ENCODE data around the gene LIPT2.

Gene LIPT2

GRCh38 chr11:74466916-74467885 is 26.3 kb downstream of the LIPT2 start, which contains the start of gene KCNE3:
TSS of gene KCNE3 (minus strand) at chr11:74467549. CDS start at chr11:74457563, 9,986 bp downstream.
- no peak for DNase-seq (ENCODE audit: low read depth in 1 of 2, low spot score in 1 of 2)

DNA sequence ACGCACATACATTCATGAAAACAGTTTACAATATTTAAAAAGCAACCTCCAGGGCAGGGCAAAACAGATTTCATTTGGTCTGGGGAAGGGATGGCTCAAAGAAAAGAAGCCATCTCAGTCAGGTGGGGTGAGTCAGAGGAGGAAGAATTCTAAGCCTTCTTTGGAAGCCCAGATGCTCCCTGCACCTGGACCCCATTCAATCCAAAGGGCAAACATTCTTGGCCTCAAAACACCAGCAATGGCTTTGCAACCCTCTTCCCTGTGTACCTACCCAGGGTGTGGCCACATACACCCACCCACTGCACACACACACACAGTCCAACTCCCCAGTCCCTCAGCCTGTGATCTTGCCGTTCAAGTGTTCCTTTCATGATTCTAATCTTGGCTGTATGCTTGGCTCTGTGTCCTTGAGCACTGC is 28.2 kb downstream of the LIPT2 start:
- no peak for DNase-seq (ENCODE audit: low read depth in 1 of 2, low spot score in 1 of 2)

DNA sequence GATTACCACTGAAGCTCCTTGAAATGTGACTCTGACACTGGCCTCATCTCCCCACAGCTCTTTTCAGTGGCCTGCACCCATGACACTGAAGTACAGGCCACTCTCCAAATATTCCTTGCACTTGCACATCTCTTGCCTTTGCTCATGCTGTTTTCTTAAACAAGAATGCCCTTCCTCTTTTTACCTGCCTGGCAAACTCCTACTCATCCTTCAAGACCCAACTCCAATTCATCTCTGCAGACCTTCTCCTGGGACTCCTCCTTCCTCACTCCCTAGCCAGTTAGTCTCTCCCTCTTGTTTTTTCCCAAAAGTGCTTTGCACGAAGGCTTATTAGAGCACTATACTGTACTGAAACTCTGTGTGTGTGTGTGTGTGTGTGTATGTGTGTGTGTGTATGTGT is 28.8 kb downstream of the LIPT2 start:
- no peak for DNase-seq (ENCODE audit: low read depth in 1 of 2, low spot score in 1 of 2)

GRCh38 chr11:74463216-74463615 is 30.3 kb downstream of the LIPT2 start:
- DNase-seq (ENCODE audit: low read depth in 1 of 2, low spot score in 1 of 2): no peak

DNA sequence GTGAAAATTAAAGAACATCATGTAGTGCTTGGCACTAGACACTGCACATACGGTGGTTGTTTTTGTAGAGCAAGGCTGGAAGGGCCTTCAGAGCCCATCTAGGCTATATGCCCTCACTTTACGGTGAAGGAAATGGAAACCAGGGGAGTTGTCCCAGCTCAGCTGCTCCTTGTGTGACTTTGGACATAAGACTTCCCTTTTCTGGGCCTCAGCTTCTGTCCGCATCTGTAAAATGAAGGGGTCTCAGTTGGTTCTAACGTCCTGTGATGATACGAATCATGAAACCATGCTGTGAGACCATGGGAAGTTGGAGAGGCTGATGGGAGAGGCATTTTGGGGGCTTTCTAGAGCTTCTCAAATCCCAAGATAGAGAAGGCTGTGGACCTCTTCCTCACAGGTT is 30.9 kb downstream of the LIPT2 start:
- DNase-seq (ENCODE audit: low read depth in 1 of 2, low spot score in 1 of 2): no peak

GRCh38 chr11:74462009-74462408 is 31.5 kb downstream of the LIPT2 start:
- DNase-seq (ENCODE audit: low read depth in 1 of 2, low spot score in 1 of 2): no peak

DNA sequence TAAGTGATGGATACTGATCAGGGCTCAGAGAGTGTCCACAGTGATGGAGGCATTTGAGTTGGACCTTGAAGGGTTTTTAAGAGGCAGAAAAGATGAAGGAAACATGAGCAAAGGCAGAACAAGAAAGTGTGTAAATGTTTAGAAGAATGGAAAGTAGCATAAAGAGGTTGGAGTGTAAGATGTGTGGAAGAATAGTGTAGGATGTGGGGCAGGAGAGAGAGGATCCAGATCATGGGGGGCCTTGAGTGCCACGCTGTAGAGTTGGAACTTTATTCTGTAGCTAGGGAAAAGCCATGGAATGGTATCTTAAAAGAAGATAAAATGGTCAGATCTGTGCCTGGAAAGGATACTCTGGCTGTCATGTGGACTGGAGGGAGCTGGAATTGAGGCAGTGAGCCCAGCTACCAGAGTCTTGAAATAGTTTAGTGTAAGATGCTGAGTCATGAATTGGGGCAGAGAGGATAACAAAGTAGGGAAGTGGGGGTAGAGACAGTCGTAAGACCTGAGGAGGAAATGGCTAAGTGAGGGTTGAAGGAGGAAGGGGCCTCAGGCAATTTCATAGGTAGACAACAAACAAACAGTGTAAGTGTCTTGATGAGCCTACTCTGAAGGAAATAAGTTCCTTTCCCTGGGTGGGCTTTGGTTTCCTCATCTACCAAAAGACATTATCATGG is 32.9 kb downstream of the LIPT2 start:
- DNase-seq (ENCODE audit: low read depth in 1 of 2, low spot score in 1 of 2): no peak

- no peak for DNase-seq (ENCODE audit: low read depth in 1 of 2, low spot score in 1 of 2)
Measured at GRCh38 chr11:74460065-74460464, 33.5 kb downstream of the LIPT2 start.

- no peak for DNase-seq (ENCODE audit: low read depth in 1 of 2, low spot score in 1 of 2)
Measured at GRCh38 chr11:74459584-74459983, 33.9 kb downstream of the LIPT2 start.

DNA sequence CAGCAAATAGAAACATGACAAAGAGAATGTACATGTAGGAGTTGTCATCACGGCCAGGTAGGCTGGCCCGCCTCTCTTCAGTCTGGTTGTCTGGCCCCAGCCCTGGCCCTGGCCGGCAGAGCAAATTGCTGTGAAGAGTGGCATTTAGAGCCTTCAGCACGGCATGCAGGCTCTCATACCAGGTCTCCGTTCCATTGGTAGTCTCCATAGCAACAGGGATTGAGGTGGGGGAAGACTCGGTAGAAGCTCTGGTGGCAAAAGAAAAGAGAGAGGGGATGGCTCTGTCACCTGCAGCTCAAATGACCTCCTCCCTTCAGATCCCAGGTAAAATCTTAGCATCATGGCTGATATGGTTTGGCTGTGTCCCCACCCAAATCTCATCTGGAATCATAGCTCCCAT is 36.2 kb downstream of the LIPT2 start:
- DNase-seq (ENCODE audit: low read depth in 1 of 2, low spot score in 1 of 2): no peak

- peak; percentile 20 to 45 for DNase-seq (ENCODE audit: low read depth in 1 of 2, low spot score in 1 of 2)
Measured at GRCh38 chr11:74453373-74453975, 40.0 kb downstream of the LIPT2 start.

- DNase-seq (ENCODE audit: low read depth in 1 of 2, low spot score in 1 of 2): no peak
Measured at GRCh38 chr11:74452366-74452765, 41.2 kb downstream of the LIPT2 start.

GRCh38 chr11:74450318-74450717 is 43.2 kb downstream of the LIPT2 start:
- no peak for DNase-seq (ENCODE audit: low read depth in 1 of 2, low spot score in 1 of 2)

DNA sequence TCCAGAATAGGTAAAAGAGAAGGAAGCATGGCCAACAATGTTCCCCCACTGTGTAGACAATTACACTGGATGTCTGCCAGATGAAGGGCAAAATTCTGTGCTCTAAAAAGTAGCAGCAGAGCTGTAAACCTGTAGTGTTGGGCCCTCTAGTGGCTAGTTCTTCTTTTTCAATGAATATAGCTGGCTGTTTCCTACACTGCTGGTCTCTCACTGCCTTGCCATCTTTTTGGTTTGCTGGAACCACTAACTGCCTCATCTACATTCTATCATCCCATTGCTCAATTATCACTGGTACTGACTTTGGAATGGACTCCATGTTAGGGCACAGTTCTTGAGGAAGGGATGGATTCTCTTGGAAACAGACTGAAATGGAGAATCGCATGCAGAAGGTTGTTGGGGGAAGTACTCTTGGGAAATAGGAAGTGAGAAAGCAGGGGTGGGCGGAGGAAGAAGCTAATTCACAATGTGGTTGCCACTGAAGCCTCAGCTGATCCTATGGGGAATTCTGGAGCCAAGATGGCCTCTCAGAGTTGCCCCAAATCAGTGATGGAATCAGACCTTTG is 44.1 kb downstream of the LIPT2 start:
- peak in 1 of 2 donors; percentile 5 for DNase-seq (ENCODE audit: low read depth in 1 of 2, low spot score in 1 of 2)

- no peak for DNase-seq (ENCODE audit: low read depth in 1 of 2, low spot score in 1 of 2)
Measured at GRCh38 chr11:74447720-74448119, 45.8 kb downstream of the LIPT2 start.

DNA sequence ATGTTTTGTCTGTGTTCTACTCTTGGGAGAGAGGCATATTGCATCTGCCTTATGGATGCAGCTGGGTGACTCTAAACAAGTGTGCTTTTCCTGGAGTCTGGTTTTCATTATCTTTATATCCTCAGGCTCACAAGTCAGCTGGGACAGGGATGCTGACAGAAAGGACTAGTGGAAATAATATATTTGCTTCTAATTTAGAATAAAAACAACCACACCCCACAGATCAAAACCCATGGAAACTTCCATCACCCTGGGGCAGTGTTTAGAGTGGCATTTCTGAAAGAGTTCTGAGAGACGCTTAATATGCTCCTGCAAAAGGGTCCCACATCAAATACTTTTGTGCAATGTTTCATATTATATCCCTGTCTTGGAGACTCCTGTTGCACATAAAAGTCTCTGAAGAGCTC is 47.0 kb downstream of the LIPT2 start:
- no peak for DNase-seq (ENCODE audit: low read depth in 1 of 2, low spot score in 1 of 2)

DNA sequence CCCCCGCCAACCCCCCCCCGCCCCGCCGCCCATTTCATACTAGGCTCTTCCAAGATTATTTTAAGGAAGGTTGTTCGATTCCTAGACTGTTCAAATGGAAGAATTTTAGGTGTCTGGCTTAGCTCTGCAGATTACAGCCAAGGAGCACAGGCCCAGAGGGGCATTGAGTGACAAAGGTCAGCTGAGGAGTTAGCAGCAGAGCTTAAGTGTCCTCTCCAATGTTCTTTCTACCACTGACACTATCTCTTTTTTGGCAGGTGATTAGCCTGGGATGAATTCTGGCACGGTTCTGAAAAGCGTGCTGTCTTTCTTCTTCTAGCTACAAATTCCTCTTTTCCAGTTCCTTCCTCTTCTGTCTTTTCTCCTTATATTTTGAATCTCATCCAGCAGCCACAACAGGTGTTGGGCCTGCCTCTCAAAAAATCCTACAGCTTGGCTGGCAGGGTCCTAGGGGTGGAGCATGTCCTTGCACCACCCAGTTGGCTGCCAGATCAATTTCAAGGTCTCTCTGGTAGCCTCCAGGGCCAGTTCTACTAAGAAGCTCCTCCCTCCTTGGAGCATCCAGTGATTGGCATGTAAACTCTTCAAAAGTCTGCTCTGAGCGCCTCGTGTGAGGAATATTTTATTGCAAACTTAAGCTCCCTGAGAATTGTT is 49.2 kb downstream of the LIPT2 start:
- DNase-seq (ENCODE audit: low read depth in 1 of 2, low spot score in 1 of 2): no peak

- no peak for DNase-seq (ENCODE audit: low read depth in 1 of 2, low spot score in 1 of 2)
Measured at GRCh38 chr11:74443071-74443864, 50.3 kb downstream of the LIPT2 start.

GRCh38 chr11:74442636-74443035 is 50.9 kb downstream of the LIPT2 start:
- DNase-seq (ENCODE audit: low read depth in 1 of 2, low spot score in 1 of 2): no peak
